Liver (tissue), 3 donors: ENCODE data around the gene UBE2M.

Experiments
- CTCF ChIP-seq: fragments of 150-350 bp; IDR thresholded peaks from 2 replicates; pipeline ENCODE4 v1.5.1; 2017; ENCODE audit warnings: improper control_type of control experiment, low read depth, low read length; ENCODE audit not compliant: missing input control
- FOXA2 ChIP-seq: IDR thresholded peaks from 2 replicates; pipeline ENCODE4 v1.6.1; 2016; ENCODE audit warnings: antibody characterized with exemption
- GABPA ChIP-seq, 2 donors: IDR thresholded peaks in 1 of 2; conservative IDR thresholded peaks in 1 of 2; 2 replicates each; pipeline ENCODE4 v1.6.1; 2016; ENCODE audit warnings: antibody characterized with exemption in 2 of 2, mild to moderate bottlenecking in 1 of 2, moderate library complexity in 1 of 2
- JUND ChIP-seq, 2 donors: IDR thresholded peaks; 2 replicates each; pipeline ENCODE4 v1.6.1; 2016; ENCODE audit warnings: antibody characterized with exemption in 2 of 2
- MAX ChIP-seq: IDR thresholded peaks from 2 replicates; pipeline ENCODE4 v1.6.1; 2016; ENCODE audit warnings: antibody characterized with exemption
- RAD21 ChIP-seq, 2 donors: IDR thresholded peaks; 2 replicates each; pipeline ENCODE4 v1.6.1; 2016; ENCODE audit warnings: antibody characterized with exemption in 2 of 2, mild to moderate bottlenecking in 2 of 2
- TAF1 ChIP-seq: conservative IDR thresholded peaks from 2 replicates; pipeline ENCODE4 v1.6.1; 2016; ENCODE audit warnings: antibody characterized with exemption, mild to moderate bottlenecking
- ZBTB33 ChIP-seq: IDR thresholded peaks from 2 replicates; pipeline ENCODE4 v1.6.1; 2016; ENCODE audit warnings: antibody characterized with exemption
- donor health status: healthy.
- donor health status: healthy.

GRCh38 chr19:58545286-58546018, 13.0 kb downstream of the UBE2M start:
- TF ChIP-seq FOXA2 = no peak
- TF ChIP-seq TAF1 = no peak
- no peak for TF ChIP-seq MAX
- TF ChIP-seq GABPA (IDR thresholded peaks at IDR 0.05 in 1 of 2, conservative IDR thresholded peaks at IDR 0.05 in 1 of 2) = no peak
- no peak for TF ChIP-seq CTCF
- TF ChIP-seq ZBTB33 = no peak
- TF ChIP-seq JUND (IDR thresholded peaks at IDR 0.05) = no peak
- TF ChIP-seq RAD21 (IDR thresholded peaks at IDR 0.05) = no peak
